Hypothalamus (tissue), 51 donors: ENCODE measurements around the gene MBLAC1.
A peak's percentile ranks its signal among the peaks of the same experiment; 100 is the strongest.

Experiments used
- DNase-seq, 51 donors: peaks; one replicate each; lab custom pipeline; 2025; lab: John Stamatoyannopoulos, UW

The MBLAC1 gene

GRCh38 chr7:100148559-100149328 lies 22.0 kb downstream of the MBLAC1 start, which contains the start of gene LAMTOR4:
Gene LAMTOR4, plus strand, starts transcription at chr7:100148918. Its CDS starts 55 bp downstream, at chr7:100148973.
- DNase-seq: peak; percentile 76 to 100 (median 98)

GRCh38 chr7:100152404-100152803 lies 25.6 kb downstream of the MBLAC1 start:
- no peak for DNase-seq

GRCh38 chr7:100152937-100153666 lies 26.3 kb downstream of the MBLAC1 start:
- no peak for DNase-seq

- no peak for DNase-seq
Measured at GRCh38 chr7:100153708-100154535, 27.2 kb downstream of the MBLAC1 start.

GRCh38 chr7:100154651-100155491 lies 28.1 kb downstream of the MBLAC1 start:
- no peak for DNase-seq

GRCh38 chr7:100155553-100156317 lies 29.0 kb downstream of the MBLAC1 start:
- no peak for DNase-seq

- no peak for DNase-seq
Measured at GRCh38 chr7:100156331-100157068, 29.7 kb downstream of the MBLAC1 start.

GRCh38 chr7:100157069-100157333 lies 30.2 kb downstream of the MBLAC1 start:
- no peak for DNase-seq

- peak in 4 of 51 donors; percentile 17 to 29 (median 22) for DNase-seq
Measured at GRCh38 chr7:100157334-100158228, 30.8 kb downstream of the MBLAC1 start.

GRCh38 chr7:100158229-100159098 lies 31.7 kb downstream of the MBLAC1 start, which contains the start of gene TRAPPC14:
Gene TRAPPC14, minus strand, starts transcription at chr7:100158723. Its CDS starts 224 bp downstream, at chr7:100158499.
- peak; percentile 30 to 93 (median 84) for DNase-seq

- no peak for DNase-seq
Measured at GRCh38 chr7:100159099-100159623, 32.4 kb downstream of the MBLAC1 start.

- no peak for DNase-seq
Measured at GRCh38 chr7:100160067-100160466, 33.3 kb downstream of the MBLAC1 start.

GRCh38 chr7:100163006-100163531 lies 36.3 kb downstream of the MBLAC1 start:
- DNase-seq: no peak

GRCh38 chr7:100163871-100164270 lies 37.1 kb downstream of the MBLAC1 start:
- DNase-seq: no peak

GRCh38 chr7:100166317-100166940 lies 39.7 kb downstream of the MBLAC1 start:
- DNase-seq: no peak
